T47D (cell line): ENCODE measurements around the gene SURF1.
"Not testable (repeated sequence)": the region's sequence is repeated elsewhere in the genome, so short reads cannot be mapped to it uniquely, and the experiment has no call there.

Source experiments
- DNase-seq, 2 experiments: peaks; one replicate each; pipeline versions ENCODE4 v3.0.0 to v3.0.0-alpha.2; 2011 to 2012; ENCODE audit warnings: low read depth in 1 of 2, low spot score in 1 of 2
- JUND ChIP-seq: IDR thresholded peaks from 2 replicates; pipeline ENCODE4 v1.6.1; 2012; ENCODE audit warnings: low read depth
- in situ Hi-C: cut with HindIII; loops from 2 replicates; pipeline ENCODE4 v1.10.0; 2016; ENCODE audit warnings: low sequenced_read_pairs, low pct_unique_long_range_greater_than_20kb

The SURF1 gene

DNA sequence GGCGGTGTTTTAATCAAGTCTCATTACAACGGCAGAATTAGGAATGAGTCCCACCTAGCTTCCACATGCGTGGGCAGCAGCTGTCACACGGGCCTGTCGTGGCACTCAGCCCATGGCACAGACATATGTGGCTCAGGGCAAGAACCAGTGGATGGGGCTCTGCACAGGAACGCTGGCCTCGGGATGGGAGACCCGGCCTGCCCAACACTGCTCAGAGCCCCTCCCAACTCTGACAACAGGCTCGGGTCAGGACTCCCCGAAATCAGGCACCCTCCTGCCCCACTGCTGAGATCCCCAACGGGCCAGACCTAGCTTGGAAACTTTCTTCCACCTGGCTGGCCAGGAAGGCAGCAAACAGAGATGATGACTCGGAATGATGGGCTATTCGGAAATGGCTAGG is 15.4 kb downstream of the SURF1 start:
- in situ Hi-C loops = no loop called here

DNA sequence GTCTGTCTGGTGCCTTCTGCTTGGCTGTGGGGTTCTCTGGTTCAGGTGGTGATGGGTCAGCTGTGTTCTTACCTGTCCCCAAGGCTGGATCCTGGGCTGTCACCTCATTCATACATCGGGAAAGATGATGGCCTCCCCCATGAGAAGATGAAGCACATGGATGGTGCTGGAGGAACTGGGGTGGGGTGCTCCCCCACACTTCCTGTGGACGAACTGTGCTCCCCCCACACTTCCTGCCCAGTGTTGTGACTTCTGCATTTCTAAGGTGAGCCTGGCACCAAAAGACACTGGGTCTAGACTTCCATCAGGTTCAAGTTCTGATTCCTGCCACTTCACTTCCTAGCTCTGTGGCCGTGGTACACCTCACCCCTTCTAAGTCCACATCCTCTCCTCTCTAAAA is 16.0 kb downstream of the SURF1 start:
- TF ChIP-seq JUND = no peak
- DNase-seq = no peak
- in situ Hi-C loops = no loop called here

More for the DNA sequence above, 15.4 kb downstream of the SURF1 start:
- TF ChIP-seq JUND = no peak
- no peak for DNase-seq

DNA sequence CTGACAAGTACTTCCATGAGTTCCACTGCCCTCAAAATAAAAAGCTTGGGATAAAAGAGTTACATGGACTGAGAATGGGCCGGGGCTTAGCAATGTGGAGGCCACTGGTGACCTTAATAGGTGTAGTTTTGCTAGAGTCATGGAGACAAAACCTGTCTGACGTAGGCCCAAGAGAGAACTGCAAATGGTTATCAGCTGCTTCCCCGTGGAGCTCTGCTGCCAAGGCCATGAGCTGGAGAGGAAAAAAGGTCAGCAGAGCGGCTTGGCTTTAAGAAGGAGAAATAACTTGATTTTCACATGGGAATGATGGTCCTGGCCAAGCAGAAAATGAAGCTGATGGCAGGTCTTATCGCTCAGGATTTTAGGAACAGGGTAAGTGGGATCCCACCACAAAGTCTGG is 16.6 kb downstream of the SURF1 start:
- in situ Hi-C loops = no loop called here
- no peak for TF ChIP-seq JUND
- no peak for DNase-seq

- TF ChIP-seq JUND = no peak
- DNase-seq = peak; percentile 85 to 96
- in situ Hi-C loops = no loop called here
Observed at GRCh38 chr9:133335924-133336811, 20.1 kb downstream of the SURF1 start, which contains the start of gene SURF6. Gene SURF6 (minus strand): TSS chr9:133336188. CDS start chr9:133336132, 56 bp downstream.

- in situ Hi-C loops, DNase-seq: not testable (repeated sequence)
Observed at GRCh38 chr9:133334888-133335287, 21.4 kb downstream of the SURF1 start.

- in situ Hi-C loops = no loop called here
- DNase-seq = no peak
- TF ChIP-seq JUND = no peak
Observed at GRCh38 chr9:133334161-133334560, 22.1 kb downstream of the SURF1 start.

DNA sequence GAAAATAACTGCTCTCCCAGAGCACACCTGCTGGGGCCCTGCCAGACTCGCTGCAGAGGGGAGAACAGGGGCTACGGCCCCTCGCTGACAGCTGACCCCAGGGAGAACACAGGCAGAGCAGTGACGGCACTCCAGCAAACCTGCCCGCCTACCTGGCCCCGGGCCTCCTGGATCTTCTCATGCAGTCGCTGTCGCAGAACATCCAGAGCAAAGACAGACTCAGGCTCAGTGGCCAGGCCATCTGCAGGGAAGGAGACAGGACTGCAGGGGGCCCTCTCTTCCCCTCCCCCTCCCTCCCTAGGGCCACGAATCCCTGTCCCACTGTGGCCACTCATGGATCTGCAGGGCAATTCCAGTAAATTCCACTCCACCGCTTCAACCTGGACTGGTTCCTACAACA is 22.7 kb downstream of the SURF1 start:
- in situ Hi-C loops = no loop called here
- TF ChIP-seq JUND = no peak
- DNase-seq = no peak

DNA sequence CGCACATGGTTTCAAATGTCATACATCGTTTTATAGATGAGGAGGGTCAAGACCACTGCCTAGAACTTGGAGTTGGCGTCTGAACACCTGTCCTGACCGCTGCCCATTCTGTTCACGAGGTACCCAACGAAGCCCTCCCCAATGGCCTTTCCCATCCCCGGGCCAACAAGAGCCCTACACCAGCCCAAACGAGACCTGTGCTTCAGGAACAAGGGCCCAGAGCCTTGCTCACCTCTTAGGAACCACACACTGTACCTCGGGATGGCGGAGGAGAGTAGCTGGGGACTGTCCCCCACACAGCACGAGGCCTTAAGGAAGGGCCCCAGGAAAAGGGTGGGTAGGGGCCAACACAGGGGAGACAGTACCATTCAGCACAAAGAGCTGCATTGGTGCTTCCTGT is 23.3 kb downstream of the SURF1 start:
- no peak for TF ChIP-seq JUND
- no peak for DNase-seq
- in situ Hi-C loops = no loop called here

DNA sequence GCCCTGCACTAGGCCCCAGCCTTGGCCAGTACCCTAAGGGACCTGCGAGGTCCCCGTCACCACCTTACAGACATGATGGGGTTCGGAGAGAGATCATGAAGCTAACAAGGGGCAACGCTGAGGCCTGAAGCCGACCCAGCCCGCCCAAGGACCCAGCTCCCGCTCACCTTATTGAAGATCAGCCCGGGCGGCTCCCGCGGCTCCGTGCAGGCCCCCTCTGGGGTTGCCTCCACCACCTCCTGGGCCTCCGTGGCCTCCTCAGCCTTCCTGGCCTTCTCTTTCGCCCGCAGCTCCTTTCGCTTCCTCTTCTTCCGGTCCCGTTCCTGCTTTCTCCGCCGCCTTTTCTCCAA is 23.9 kb downstream of the SURF1 start:
- no peak for DNase-seq
- in situ Hi-C loops = no loop called here
- TF ChIP-seq JUND = no peak

GRCh38 chr9:133331641-133332380 is 24.5 kb downstream of the SURF1 start:
- DNase-seq = no peak
- TF ChIP-seq JUND = no peak
- in situ Hi-C loops = no loop called here

DNA sequence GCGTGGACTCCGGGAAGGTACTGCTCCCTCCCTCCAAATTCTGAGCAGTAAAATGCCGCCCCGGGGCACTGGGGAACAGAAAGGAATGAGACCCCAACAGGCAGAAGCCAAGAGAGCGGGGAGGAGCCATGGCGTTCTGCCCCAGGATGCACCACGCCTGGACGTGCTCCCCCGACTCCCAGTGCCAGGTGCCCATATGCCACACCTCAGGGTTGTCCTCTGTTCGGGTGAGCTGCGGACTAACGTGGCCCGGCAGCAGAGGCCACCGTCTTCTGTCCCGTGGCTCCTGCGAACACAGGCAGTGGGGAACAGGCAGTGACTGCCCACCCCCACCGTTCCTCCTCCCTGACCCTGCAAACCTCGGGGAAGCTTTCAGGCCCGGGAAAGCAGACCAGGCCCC is 25.1 kb downstream of the SURF1 start:
- TF ChIP-seq JUND = no peak
- in situ Hi-C loops = no loop called here
- no peak for DNase-seq

GRCh38 chr9:133329306-133330156 is 26.8 kb downstream of the SURF1 start:
- peak in 1 of 2 experiments; percentile 64 for DNase-seq
- in situ Hi-C loops = not testable (repeated sequence)

- DNase-seq = no peak
- no peak for TF ChIP-seq JUND
- in situ Hi-C loops = no loop called here
Observed at GRCh38 chr9:133327834-133328484, 28.3 kb downstream of the SURF1 start.

DNA sequence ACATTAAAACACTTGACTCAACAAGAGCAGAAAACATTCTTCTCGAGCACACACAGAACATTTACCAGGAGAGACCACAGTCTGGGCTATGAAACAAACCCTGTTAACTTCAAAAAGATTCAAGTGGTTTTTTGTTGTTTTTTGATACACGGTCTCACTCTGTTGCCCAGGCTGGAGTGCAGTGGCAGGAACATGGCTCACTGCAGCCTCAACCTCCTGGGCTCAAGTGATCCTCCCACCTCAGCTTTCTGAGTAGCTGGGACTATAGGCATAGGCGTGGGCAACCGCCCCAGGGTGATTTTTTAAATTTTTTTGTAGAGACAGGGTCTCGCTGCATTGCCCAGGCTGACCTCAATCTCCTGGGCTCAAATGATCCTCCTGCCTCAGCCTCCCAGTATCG is 29.3 kb downstream of the SURF1 start:
- in situ Hi-C loops, DNase-seq: not testable (repeated sequence)
